ENCODE results near the gene BNIP2. TPM values are rescaled to one million over a fixed set of nuclear protein-coding genes. Genes with fewer than 3 reads are reported as not detected.
A peak's percentile ranks its signal among the peaks of the same experiment; 100 is the strongest.

BNIP2 gene
- total RNA-seq, 1 donor from 2014 or later = 75.3 TPM

- peak; percentile 68 for DNase-seq (ENCODE audit: low spot score)
- no peak overlapping the region for H3K4me3 Mint-ChIP-seq (ENCODE audit: unreplicated experiment)
- TF ChIP-seq CTCF (IDR thresholded peaks at IDR 0.05; ENCODE audit: unreplicated experiment) = peak; percentile 26
- H3K9me3 Mint-ChIP-seq (ENCODE audit: unreplicated experiment) = no peaks in the 10 kb centered on the region
- no peaks in the 10 kb centered on the region for H3K36me3 Mint-ChIP-seq (ENCODE audit: low read depth, unreplicated experiment)
- H3K4me1 Mint-ChIP-seq (ENCODE audit: unreplicated experiment) = no peaks in the 10 kb centered on the region
- peaks cover 5% of the 10 kb centered on the region for H3K27me3 Mint-ChIP-seq (ENCODE audit: unreplicated experiment)
- no peak overlapping the region for H3K27ac Mint-ChIP-seq (ENCODE audit: unreplicated experiment)
Measured at GRCh38 chr15:59622289-59622688, 66.8 kb downstream of the BNIP2 start.

GRCh38 chr15:59618406-59618805 lies 70.7 kb downstream of the BNIP2 start:
- Mint-ChIP-seq H3K4me3 (ENCODE audit: unreplicated experiment) (no peak overlapping the region), H3K36me3 (ENCODE audit: low read depth, unreplicated experiment) (no peaks in the 10 kb centered on the region), H3K4me1 (ENCODE audit: unreplicated experiment) (peaks cover 7% of the 10 kb centered on the region), H3K27ac (ENCODE audit: unreplicated experiment) (no peak overlapping the region), H3K9me3 (ENCODE audit: unreplicated experiment) (no peaks in the 10 kb centered on the region), H3K27me3 (ENCODE audit: unreplicated experiment) (peaks cover 4% of the 10 kb centered on the region)
- no peak for DNase-seq (ENCODE audit: low spot score)
- TF ChIP-seq CTCF (IDR thresholded peaks at IDR 0.05; ENCODE audit: unreplicated experiment) = no peak

- Mint-ChIP-seq H3K27ac (ENCODE audit: unreplicated experiment) (no peak overlapping the region), H3K36me3 (ENCODE audit: low read depth, unreplicated experiment) (peaks cover 4% of the 10 kb centered on the region), H3K4me3 (ENCODE audit: unreplicated experiment) (no peak overlapping the region), H3K4me1 (ENCODE audit: unreplicated experiment) (peaks cover 7% of the 10 kb centered on the region), H3K9me3 (ENCODE audit: unreplicated experiment) (no peaks in the 10 kb centered on the region), H3K27me3 (ENCODE audit: unreplicated experiment) (no peaks in the 10 kb centered on the region)
- no peak for TF ChIP-seq CTCF (IDR thresholded peaks at IDR 0.05; ENCODE audit: unreplicated experiment)
- no peak for DNase-seq (ENCODE audit: low spot score)
Measured at GRCh38 chr15:59616379-59616778, 72.7 kb downstream of the BNIP2 start.

GRCh38 chr15:59615661-59616060 lies 73.5 kb downstream of the BNIP2 start:
- Mint-ChIP-seq H3K4me3 (ENCODE audit: unreplicated experiment) (no peak overlapping the region), H3K36me3 (ENCODE audit: low read depth, unreplicated experiment) (peaks cover 7% of the 10 kb centered on the region), H3K27me3 (ENCODE audit: unreplicated experiment) (peaks cover 2% of the 10 kb centered on the region), H3K4me1 (ENCODE audit: unreplicated experiment) (peaks cover 7% of the 10 kb centered on the region), H3K27ac (ENCODE audit: unreplicated experiment) (peak overlapping the region; percentile 48), H3K9me3 (ENCODE audit: unreplicated experiment) (no peaks in the 10 kb centered on the region)
- no peak for DNase-seq (ENCODE audit: low spot score)
- no peak for TF ChIP-seq CTCF (IDR thresholded peaks at IDR 0.05; ENCODE audit: unreplicated experiment)

GRCh38 chr15:59614153-59614552 lies 75.0 kb downstream of the BNIP2 start:
- Mint-ChIP-seq H3K4me3 (ENCODE audit: unreplicated experiment) (peak overlapping the region; percentile 18), H3K36me3 (ENCODE audit: low read depth, unreplicated experiment) (peaks cover 12% of the 10 kb centered on the region), H3K9me3 (ENCODE audit: unreplicated experiment) (no peaks in the 10 kb centered on the region), H3K4me1 (ENCODE audit: unreplicated experiment) (peaks cover 10% of the 10 kb centered on the region), H3K27me3 (ENCODE audit: unreplicated experiment) (peaks cover 2% of the 10 kb centered on the region), H3K27ac (ENCODE audit: unreplicated experiment) (no peak overlapping the region)
- no peak for DNase-seq (ENCODE audit: low spot score)
- no peak for TF ChIP-seq CTCF (IDR thresholded peaks at IDR 0.05; ENCODE audit: unreplicated experiment)
